Sciatic nerve (tissue), 2 donors: Measurements from ENCODE around the gene UCN2. TPM values are rescaled to one million over a fixed set of nuclear protein-coding genes. Genes with fewer than 3 reads are reported as not detected.

ENCODE experiments used
- ATAC-seq: fragments of 200-7000 bp; cut with Tn5 transposase; one replicate; pipeline ENCODE4 v1.9.1; 2020; ENCODE audit warnings: mild to moderate bottlenecking, moderate library complexity
- DNase-seq: peaks from one replicate; pipeline ENCODE4 v3.0.0-alpha.2; 2020; ENCODE audit warnings: low spot score
- intact Hi-C: fragments of 100-400 bp; cut with DNase I; formaldehyde crosslinking; loops from one replicate; pipeline ENCODE4 v1.14.2; 2022
- total RNA-seq: library from RNA; stranded (reverse); fragmentation: NEBNext Ultra II Directional; extraction: Animal tissue kit (Norgen Biotek cat#: 25700); gene quantifications from one replicate; pipeline ENCODE4 v1.2.1, GENCODE V29; 2021
- donor health status: DM: no; HTN: no; CAD: no.
- donor health status: DM: no; HTN: no; CAD: no.

The UCN2 gene
- total RNA-seq, 1 donor from 2014 or later, result not detected

GRCh38 chr3:48592519-48593087 lies 29.0 kb upstream of the UCN2 start:
- intact Hi-C loops, result no loop called here
- DNase-seq (no peak), ATAC-seq (no peak)

DNA sequence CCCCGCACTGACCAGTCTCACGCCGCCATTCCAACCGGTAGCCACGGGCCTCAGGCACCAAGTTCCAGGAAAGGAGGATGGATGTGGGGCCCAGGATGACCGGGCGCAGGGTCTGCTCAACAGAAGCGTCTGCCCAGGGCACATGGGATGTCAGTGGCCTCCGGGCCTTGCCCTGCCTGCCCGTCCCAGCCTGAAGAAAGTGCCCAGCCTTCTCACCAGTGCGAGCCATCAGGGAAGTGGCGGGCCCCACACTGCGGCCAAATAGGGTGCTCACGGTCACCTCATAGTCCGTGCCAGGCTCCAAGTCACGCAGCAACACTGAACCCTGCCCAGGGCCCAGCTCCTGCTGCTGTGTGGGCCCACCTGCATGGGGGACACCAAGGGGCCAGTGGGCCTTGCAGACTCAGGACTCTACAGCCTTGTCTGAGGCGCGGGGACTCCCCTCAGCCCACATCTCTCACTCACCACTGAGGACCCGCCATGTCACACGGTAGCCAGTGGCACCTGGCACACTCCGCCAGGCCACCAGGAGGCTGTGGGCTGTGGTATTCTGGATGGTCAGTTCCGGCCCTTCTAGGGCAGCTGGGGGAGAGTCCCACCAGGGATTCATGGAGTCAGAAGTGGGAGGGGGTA lies 28.4 kb upstream of the UCN2 start:
- ATAC-seq (no peak), DNase-seq (no peak)
- intact Hi-C loops, result no loop called here

- intact Hi-C loops, result no loop called here
- ATAC-seq, result no peak
- no peak for DNase-seq
These were observed 27.9 kb upstream of the UCN2 start for GRCh38 chr3:48591436-48591835.

GRCh38 chr3:48588230-48588629 lies 24.6 kb upstream of the UCN2 start:
- ATAC-seq (no peak), DNase-seq (no peak)
- intact Hi-C loops, result no loop called here

GRCh38 chr3:48587686-48588085 lies 24.1 kb upstream of the UCN2 start:
- DNase-seq, result no peak
- intact Hi-C loops, result no loop called here
- no peak for ATAC-seq

DNA sequence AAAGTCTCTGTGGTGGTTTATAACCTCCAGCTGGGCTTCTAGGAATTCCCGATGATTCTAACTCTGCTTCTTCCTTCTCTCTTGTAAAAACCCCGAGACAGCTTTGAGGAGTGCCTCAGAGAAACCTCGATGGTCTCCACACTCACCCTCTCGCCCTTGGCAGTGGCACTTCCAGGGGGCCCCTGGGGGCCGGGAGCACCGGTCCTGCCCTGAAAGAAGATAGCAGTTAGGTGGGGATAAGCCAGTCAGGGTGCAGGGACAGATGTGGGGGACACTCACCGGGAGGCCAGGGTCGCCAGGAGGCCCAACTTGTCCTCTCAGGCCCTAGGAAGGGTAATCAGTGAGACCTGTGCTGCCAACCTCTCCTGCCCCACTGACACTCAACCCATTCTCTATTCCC lies 21.8 kb upstream of the UCN2 start:
- DNase-seq, result no peak
- ATAC-seq, result no peak
- intact Hi-C loops, result no loop called here

- no peak for ATAC-seq
- no peak for DNase-seq
- intact Hi-C loops, result no loop called here
These were observed 21.3 kb upstream of the UCN2 start for GRCh38 chr3:48584836-48585235.

GRCh38 chr3:48581621-48582481 lies 18.3 kb upstream of the UCN2 start:
- ATAC-seq (no peak), DNase-seq (no peak)
- intact Hi-C loops, result no loop called here

GRCh38 chr3:48576647-48577046 lies 13.1 kb upstream of the UCN2 start:
- ATAC-seq, result no peak
- intact Hi-C loops, result no loop called here
- DNase-seq, result no peak

GRCh38 chr3:48575366-48575765 lies 11.8 kb upstream of the UCN2 start:
- ATAC-seq (no peak), DNase-seq (no peak)
- intact Hi-C loops, result no loop called here

- intact Hi-C loops, result no loop called here
- DNase-seq (no peak), ATAC-seq (no peak)
These were observed 10.5 kb upstream of the UCN2 start for GRCh38 chr3:48573973-48574585.

- intact Hi-C loops, result no loop called here
- no peak for ATAC-seq
- DNase-seq, result no peak
These were observed 8.9 kb upstream of the UCN2 start for GRCh38 chr3:48572517-48572916.

GRCh38 chr3:48571938-48572337 lies 8.4 kb upstream of the UCN2 start:
- DNase-seq, result no peak
- intact Hi-C loops, result no loop called here
- no peak for ATAC-seq

- no peak for ATAC-seq
- no peak for DNase-seq
- intact Hi-C loops, result no loop called here
These were observed 6.3 kb upstream of the UCN2 start for GRCh38 chr3:48569808-48570450.

- intact Hi-C loops, result no loop called here
- no peak for DNase-seq
- no peak for ATAC-seq
These were observed 5.8 kb upstream of the UCN2 start for GRCh38 chr3:48569400-48569799.

- no peak for ATAC-seq
- intact Hi-C loops, result no loop called here
These were observed 4.9 kb upstream of the UCN2 start for GRCh38 chr3:48568476-48568875.

GRCh38 chr3:48567500-48567899 lies 3.9 kb upstream of the UCN2 start:
- no peak for ATAC-seq
- intact Hi-C loops, result no loop called here

More at GRCh38 chr3:48568476-48568875, 4.9 kb upstream of the UCN2 start:
- no peak for DNase-seq

DNA sequence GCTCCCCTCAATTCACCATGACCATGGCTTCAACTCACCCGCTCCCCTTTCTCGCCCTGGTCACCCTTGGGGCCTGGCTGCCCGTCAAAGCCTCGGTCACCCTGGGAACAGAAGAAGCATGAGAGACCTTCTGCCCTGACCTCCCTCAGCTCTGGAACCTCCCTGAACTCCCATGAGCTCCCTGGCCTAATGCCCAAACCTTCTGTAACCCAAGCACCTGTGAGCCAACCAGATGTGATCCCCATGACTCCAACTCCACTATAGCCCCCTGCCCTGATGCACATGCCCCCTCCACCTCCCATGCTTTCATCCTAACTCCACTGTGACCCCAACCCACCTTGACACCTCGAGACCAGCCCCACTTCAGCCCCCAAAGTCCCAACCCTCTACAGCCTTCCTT lies 3.5 kb upstream of the UCN2 start:
- intact Hi-C loops, result no loop called here
- DNase-seq (no peak), ATAC-seq (no peak)

More at GRCh38 chr3:48567500-48567899, 3.9 kb upstream of the UCN2 start:
- DNase-seq, result no peak

DNA sequence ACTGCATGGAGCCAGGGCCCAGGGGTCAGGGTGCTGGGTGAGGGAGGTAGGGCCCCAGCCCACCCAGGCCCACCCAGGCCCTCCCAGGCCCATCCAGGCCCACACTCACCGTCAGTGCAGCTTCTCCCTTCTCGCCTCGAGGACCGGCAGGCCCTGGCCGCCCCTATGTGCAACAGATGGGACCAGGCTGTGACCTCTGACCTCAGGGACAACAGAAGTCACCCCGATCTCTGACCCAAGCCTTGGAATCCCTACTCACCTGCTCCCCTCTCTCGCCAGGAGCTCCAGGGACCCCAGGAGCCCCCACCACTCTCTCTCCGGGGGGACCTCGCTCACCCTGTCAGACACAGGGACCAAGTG lies 2.8 kb upstream of the UCN2 start:
- intact Hi-C loops, result no loop called here
- DNase-seq, result no peak
- ATAC-seq, result no peak
